ENCODE data around the gene KHDC1. TPM values are rescaled to one million over a fixed set of nuclear protein-coding genes. Genes with fewer than 3 reads are reported as not detected.
"Not testable (repeated sequence)": the region's sequence is repeated elsewhere in the genome, so short reads cannot be mapped to it uniquely, and the experiment has no call there.

KHDC1 gene, protein sequence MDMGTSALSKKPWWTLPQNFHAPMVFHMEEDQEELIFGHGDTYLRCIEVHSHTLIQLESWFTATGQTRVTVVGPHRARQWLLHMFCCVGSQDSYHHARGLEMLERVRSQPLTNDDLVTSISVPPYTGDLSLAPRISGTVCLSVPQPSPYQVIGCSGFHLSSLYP
- total RNA-seq: 1.2 TPM
- long read RNA-seq, partial matches to known transcripts: 0 of 1 reads
- long read RNA-seq, other reads (novel, unspliced or antisense): 0 of 1 reads

DNA sequence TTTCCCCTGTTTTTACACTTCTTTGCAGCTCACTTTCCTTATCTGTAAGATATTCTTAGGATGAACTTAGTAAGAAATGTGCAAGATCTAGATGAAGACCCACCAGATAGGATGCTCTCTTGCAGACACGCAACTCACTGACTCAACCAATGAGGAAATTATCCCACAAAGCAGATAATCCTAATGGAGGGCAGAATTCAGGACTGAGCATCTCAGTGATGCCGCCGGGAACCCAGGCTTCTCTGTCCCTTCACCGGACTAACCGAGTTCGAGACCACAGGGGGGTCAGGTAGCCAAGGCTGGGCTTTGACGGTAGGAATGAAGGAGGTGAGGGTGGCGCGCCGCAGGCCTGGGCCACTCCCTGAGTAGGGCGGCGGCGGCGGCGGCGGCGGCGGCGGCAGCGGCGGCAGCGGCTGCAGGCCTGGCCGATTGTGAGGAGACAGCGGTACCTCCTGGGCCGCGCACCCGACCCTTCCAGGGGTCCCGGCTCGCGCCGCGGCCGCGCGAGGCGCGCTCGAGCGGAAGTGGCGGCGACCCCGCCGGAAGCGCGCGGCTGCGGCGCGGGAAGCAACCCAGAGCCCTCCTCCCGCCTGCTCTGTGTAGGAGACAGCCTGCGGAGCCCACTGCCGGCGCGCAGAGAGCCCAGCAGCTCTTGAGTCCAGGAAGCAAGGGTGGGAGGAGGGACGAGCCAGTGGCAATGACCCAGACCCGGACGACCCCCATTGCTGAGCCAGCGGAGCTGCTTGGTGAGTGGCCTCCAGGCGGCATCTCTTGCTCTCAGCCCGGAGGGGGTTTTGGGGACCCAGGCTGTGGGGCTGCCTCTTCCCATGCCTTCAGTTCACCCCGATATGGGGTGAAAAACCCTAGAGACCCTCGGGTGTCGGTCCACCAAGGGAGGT lies at the start of gene KHDC1:
KHDC1 (minus strand) TSS at position 526 of the 899 bp plus-strand sequence. CDS start 20,679 bp downstream, outside the sequence.
- ATAC-seq (peak; percentile 90), DNase-seq (ENCODE audit: missing footprints) (no peak)
- intact Hi-C loops (cut with DNase I): no loop called here

DNA sequence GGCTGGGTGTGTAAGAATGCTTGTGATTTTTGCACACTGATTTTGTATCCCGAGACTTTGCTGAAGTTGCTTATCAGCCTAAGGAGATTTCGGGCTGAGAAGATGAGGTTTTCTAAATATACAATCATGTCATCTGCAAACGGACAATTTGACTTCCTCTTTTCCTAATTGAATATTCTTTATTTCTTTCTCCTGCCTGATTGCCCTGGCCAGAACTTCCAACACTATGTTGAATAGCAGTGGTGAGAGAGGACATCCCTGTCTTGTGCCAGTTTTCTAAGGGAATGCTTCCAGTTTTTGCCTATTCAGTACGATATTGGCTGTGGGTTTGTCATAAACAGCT lies 47.5 kb upstream of the KHDC1 start:
- DNase-seq (ENCODE audit: missing footprints); intact Hi-C loops (cut with DNase I); ATAC-seq: not testable (repeated sequence)

- ATAC-seq: peak; percentile 97
- intact Hi-C loops (cut with DNase I): no loop called here
- peak; percentile 79 for DNase-seq (ENCODE audit: missing footprints)
Measured at GRCh38 chr6:73309785-73310502, 46.9 kb upstream of the KHDC1 start.

DNA sequence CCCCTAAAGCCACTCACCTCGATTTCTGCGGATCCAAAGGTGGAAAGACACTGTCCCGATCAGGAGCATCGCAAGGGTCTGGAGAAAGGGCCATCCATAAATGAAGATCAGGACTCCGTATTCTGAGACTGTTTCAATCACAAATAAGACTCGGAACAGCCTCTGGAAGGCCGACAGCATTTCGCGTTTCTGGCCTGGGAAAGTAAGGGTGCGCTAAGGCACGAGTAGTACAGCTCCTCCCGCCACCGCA lies 46.5 kb upstream of the KHDC1 start:
- peak; percentile 64 for ATAC-seq
- intact Hi-C loops (cut with DNase I): no loop called here
- DNase-seq (ENCODE audit: missing footprints): no peak

DNA sequence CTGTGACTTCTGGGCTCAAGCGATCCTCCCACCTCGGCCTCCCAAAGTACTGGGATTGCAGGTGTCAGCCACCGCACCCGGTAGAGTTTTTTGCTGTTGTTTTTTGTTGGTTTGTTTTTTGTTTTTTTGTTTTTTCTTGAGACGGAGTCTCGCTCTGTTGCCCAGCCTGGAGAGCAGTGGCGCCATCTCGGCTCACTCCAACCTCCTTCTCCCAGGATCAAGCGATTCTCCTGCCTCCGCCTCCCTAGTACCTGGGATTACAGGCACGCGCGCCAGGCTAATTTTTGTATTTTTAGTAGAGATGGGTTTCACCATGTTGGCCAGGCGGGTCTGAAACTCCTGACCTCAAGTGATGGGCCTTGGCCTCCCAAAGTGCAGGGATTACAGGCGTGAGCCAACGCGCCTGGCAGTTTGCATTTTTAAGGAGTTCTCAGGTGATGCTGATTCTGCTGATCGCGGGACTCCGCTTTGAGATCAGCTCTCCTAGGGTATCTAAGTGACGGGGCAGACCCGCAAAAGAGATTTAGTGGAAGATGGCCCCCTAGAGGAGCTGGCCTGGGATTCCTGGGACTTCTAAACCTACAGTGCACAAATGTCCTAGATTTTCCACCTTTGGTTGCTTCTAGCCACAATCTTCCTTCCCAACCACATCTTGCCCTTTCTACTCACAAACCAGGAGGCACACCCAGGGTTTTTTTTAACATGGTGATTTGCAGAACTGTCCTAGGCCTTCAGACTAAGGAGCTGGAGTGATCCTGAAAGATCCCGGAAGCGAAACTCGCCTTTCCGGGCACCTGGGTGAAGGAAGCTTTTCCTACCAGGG lies 45.9 kb upstream of the KHDC1 start:
- DNase-seq (ENCODE audit: missing footprints) (no peak), ATAC-seq (peak; percentile 8)
- intact Hi-C loops (cut with DNase I): no loop called here

- not testable (repeated sequence) for ATAC-seq
Measured at GRCh38 chr6:73303773-73304172, 40.8 kb upstream of the KHDC1 start.

GRCh38 chr6:73302339-73302738 lies 39.3 kb upstream of the KHDC1 start:
- no peak for ATAC-seq
- no peak for DNase-seq (ENCODE audit: missing footprints)
- intact Hi-C loops (cut with DNase I): no loop called here

More at GRCh38 chr6:73303773-73304172, 40.8 kb upstream of the KHDC1 start:
- intact Hi-C loops (cut with DNase I); DNase-seq (ENCODE audit: missing footprints): not testable (repeated sequence)

DNA sequence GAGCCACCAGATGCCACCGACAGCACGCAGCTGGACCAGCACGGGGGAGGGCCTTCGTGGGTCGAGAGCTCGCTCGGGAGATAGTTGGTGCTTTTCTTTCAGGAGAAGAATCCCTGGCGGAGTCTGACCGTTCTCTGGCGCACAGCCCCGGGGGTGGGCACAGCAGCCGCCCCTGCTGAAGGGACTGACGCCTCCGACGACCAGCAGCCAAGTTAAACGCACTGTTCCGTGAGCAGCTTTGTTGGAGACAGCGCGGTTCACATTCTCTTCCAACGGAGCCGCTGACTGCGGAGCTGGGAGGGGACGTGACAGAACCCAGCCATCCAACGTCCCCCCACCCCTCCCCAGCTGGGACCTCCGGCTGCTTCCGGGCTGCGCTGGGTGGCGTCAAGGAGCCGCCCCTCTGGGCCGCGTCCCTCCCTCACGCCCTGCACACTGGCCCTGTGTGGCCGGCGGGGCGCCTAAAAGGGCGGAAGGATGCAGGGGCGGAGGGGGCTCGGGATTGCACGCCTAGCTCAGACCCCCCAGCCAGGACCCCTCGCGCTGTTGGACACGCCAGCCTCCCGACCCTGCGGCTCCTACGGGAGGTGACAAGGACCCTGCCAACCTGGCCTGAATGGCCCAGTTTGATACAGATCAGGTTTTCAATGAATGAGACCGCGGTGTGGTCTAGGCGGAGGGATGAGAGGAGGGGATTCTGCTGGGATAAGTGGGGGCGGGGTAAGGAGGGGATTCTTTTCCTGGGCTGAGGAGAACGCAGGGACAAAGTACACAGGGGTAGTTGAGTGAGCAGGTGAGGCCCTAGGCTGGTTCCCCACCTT lies 36.4 kb upstream of the KHDC1 start:
- DNase-seq (ENCODE audit: missing footprints): no peak
- intact Hi-C loops (cut with DNase I): no loop called here
- ATAC-seq: peak; percentile 76

DNA sequence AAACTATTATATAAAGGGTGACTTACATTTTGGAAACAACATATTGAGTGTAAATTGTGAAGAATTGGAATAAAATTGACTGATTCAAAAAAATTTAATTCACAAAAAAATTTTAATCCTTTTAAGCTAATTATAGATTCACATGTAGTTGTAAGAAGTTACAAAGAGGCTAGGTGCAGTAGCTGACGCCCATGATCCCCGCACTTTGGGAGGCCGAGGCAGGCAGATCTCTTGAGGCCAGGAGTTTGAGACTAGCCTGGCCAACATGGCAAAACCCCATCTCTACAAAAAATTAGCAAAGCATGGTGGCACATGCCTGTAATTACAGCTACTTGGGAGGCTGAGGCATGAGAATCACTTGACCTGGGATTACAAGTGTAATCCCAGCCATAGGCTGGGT lies 30.3 kb upstream of the KHDC1 start:
- intact Hi-C loops (cut with DNase I): no loop called here
- ATAC-seq: no peak
- no peak for DNase-seq (ENCODE audit: missing footprints)

- intact Hi-C loops (cut with DNase I): no loop called here
- no peak for ATAC-seq
- DNase-seq (ENCODE audit: missing footprints): no peak
Measured at GRCh38 chr6:73290435-73290834, 27.4 kb upstream of the KHDC1 start.

DNA sequence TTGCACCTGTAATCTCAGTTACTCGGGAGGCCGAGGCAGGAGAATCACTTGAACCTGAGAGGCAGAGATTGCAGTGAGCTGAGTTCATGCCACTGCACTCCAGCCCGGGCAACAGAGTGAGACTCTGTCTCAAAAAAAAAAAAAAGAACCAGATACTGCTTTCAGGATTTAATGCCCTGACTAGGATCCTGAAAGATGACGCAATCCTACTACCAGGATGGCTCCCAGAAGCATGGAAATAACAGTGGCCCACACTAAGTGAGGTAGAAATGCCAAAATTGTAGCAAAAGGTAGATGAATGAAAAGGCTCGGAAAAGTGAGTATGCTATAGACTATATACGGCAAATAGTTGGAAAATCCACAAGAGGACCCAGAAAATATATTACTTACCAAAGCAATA lies 23.8 kb upstream of the KHDC1 start:
- intact Hi-C loops (cut with DNase I): no loop called here
- no peak for DNase-seq (ENCODE audit: missing footprints)
- ATAC-seq: no peak

DNA sequence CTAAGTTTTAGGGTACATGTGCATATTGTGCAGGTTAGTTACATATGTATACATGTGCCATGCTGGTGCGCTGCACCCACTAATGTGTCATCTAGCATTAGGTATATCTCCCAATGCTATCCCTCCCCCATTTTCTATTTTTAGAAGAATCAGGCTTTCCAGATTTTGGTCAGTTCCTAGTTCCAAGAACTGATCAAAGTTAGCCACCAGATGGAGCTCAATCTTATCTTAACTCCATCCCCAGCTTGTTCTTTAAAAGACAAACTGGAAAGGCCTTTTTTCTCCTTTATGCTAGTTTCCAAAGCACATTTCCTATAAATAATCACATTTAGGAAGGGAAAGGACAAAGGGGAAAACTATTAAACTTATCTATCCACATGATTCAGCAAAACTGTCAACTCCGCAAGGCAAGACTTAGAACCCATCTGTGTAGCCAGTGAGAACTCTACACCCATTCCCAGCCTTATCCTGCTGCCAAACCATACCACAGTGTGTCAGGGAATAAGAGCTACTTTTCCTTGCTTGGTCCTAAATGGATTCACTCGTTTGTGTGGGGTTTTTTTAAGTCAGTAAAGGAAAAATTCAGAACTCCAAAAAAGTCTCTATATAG lies 22.8 kb upstream of the KHDC1 start:
- intact Hi-C loops (cut with DNase I): no loop called here
- ATAC-seq (no peak), DNase-seq (ENCODE audit: missing footprints) (no peak)

- intact Hi-C loops (cut with DNase I): no loop called here
- DNase-seq (ENCODE audit: missing footprints) (no peak), ATAC-seq (no peak)
Measured at GRCh38 chr6:73282871-73283270, 19.9 kb upstream of the KHDC1 start.

DNA sequence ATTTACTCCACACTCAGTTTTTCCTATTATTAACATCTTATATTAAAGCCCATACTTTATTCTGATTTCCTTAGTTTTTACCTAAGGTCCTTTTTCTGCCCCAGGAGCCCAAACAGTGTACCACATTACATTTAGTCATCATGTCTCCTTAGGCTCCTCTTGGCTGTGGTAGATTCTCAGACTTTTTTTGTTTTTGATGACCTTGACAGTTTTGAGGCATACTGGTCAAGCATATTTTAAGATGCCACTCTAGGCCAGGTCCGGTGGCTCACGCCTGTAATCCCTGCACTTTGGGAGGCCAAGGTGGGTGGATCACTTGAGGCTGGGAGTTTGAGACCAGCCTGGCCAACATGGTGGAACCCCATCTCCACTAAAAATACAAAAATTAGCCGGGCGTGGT lies 18.7 kb upstream of the KHDC1 start:
- ATAC-seq; intact Hi-C loops (cut with DNase I); DNase-seq (ENCODE audit: missing footprints): not testable (repeated sequence)

DNA sequence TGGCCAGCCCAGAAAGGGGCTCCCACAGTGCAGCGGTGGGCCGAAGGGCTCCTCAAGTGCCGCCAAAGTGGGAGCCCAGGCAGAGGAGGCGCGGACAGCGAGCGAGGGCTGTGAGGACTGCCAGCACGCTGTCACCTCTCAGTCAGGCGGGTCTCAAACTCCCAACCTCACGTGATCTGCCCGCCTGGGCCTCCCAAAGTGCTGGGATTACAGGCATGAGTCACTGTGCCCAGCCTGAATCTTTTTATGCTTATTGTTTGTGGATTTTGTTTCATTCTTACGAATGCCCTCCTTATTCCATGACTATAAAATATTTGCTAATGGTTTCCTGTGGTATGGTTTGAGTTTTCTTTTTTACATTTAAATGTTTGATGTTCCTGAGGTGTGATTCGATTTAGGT lies 6.3 kb upstream of the KHDC1 start:
- intact Hi-C loops (cut with DNase I); ATAC-seq; DNase-seq (ENCODE audit: missing footprints): not testable (repeated sequence)

DNA sequence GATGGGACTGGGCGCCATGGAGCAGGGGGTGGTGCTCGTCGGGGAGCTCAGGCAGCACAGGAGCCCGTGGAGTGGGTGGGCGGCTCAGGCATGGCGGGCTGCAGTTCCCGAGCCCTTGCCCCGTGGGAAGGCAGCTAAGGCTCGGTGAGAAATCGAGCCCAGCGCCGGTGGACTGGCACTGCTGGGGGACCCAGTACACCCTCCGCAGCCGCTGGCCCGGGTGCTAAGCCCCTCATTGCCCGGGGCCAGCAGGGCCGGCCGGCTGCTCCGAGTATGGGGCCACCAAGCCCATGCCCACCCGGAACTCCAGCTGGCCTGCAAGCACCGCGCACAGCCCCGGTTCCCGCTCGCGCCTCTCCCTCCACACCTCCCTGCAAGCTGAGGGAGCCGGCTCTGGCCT lies 5.9 kb upstream of the KHDC1 start:
- ATAC-seq; DNase-seq (ENCODE audit: missing footprints); intact Hi-C loops (cut with DNase I): not testable (repeated sequence)

GRCh38 chr6:73264446-73264845 lies 1.4 kb upstream of the KHDC1 start:
- DNase-seq (ENCODE audit: missing footprints) (no peak), ATAC-seq (no peak)
- intact Hi-C loops (cut with DNase I): no loop called here

DNA sequence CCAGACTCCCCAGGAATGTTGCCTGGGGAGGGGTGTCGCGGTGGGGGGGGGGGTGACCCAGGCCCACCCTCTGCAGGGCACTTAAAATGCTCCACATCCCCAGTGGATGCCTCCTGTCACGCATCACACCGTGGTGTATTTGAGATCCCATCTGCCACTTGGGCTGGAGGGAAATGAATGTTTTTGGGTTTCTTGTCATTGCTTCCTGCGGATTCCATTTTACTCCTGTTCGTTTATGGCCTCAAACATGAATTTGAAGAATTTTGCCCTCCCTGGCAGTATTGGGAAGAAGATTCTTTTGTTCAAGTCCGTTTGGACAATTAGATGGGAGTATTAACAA lies 544 bp upstream of the KHDC1 start:
- DNase-seq (ENCODE audit: missing footprints) (no peak), ATAC-seq (peak; percentile 20)
- intact Hi-C loops (cut with DNase I): no loop called here
